ENCODE measurements around the gene GBE1.
A peak's percentile ranks its signal among the peaks of the same experiment; 100 is the strongest.
"Not testable (repeated sequence)": the region's sequence is repeated elsewhere in the genome, so short reads cannot be mapped to it uniquely, and the experiment has no call there.

GBE1 gene

GRCh38 chr3:81518945-81519344 is 242.5 kb downstream of the GBE1 start:
- DNase-seq, result no peak

- no peak for DNase-seq
These were observed 245.4 kb downstream of the GBE1 start for GRCh38 chr3:81516042-81516441.

- no peak for DNase-seq
These were observed 247.9 kb downstream of the GBE1 start for GRCh38 chr3:81513591-81513990.

- DNase-seq, result no peak
These were observed 258.4 kb downstream of the GBE1 start for GRCh38 chr3:81503026-81503425.

- no peak for DNase-seq
These were observed 259.2 kb downstream of the GBE1 start for GRCh38 chr3:81502236-81502635.

GRCh38 chr3:81500039-81500438 is 261.4 kb downstream of the GBE1 start:
- no peak for DNase-seq

- DNase-seq, result no peak
These were observed 263.7 kb downstream of the GBE1 start for GRCh38 chr3:81497572-81498251.

- no peak for DNase-seq
These were observed 264.9 kb downstream of the GBE1 start for GRCh38 chr3:81496407-81497104.

- not testable (repeated sequence) for DNase-seq
These were observed 269.0 kb downstream of the GBE1 start for GRCh38 chr3:81492471-81492870.

- no peak for DNase-seq
These were observed 269.4 kb downstream of the GBE1 start for GRCh38 chr3:81492040-81492439.

- peak; percentile 50 for DNase-seq
These were observed 270.7 kb downstream of the GBE1 start for GRCh38 chr3:81490541-81491288.

GRCh38 chr3:81485444-81485865 is 276.0 kb downstream of the GBE1 start:
- no peak for DNase-seq

GRCh38 chr3:81484520-81484919 is 276.9 kb downstream of the GBE1 start:
- DNase-seq, result no peak

- DNase-seq, result no peak
These were observed 278.4 kb downstream of the GBE1 start for GRCh38 chr3:81483046-81483445.

- DNase-seq, result no peak
These were observed 283.7 kb downstream of the GBE1 start for GRCh38 chr3:81477740-81478139.

- DNase-seq, result no peak
These were observed 284.8 kb downstream of the GBE1 start for GRCh38 chr3:81476692-81477091.

- DNase-seq, result no peak
These were observed 288.7 kb downstream of the GBE1 start for GRCh38 chr3:81472600-81473362.

GRCh38 chr3:81470524-81471278 is 290.7 kb downstream of the GBE1 start:
- DNase-seq, result no peak

GRCh38 chr3:81468391-81468790 is 293.1 kb downstream of the GBE1 start:
- no peak for DNase-seq

- DNase-seq, result no peak
These were observed 295.3 kb downstream of the GBE1 start for GRCh38 chr3:81466201-81466560.

- no peak for DNase-seq
These were observed 295.8 kb downstream of the GBE1 start for GRCh38 chr3:81465510-81466200.

- DNase-seq, result no peak
These were observed 297.7 kb downstream of the GBE1 start for GRCh38 chr3:81463781-81464180.
